NCI-H82 (cell line): Measurements from ENCODE around the gene KRT17.
"Not testable (repeated sequence)": the region's sequence is repeated elsewhere in the genome, so short reads cannot be mapped to it uniquely, and the experiment has no call there.

Experiments used
- DNase-seq: peaks from one replicate; lab custom pipeline; 2025; lab: John Stamatoyannopoulos, UW

The KRT17 gene

DNA sequence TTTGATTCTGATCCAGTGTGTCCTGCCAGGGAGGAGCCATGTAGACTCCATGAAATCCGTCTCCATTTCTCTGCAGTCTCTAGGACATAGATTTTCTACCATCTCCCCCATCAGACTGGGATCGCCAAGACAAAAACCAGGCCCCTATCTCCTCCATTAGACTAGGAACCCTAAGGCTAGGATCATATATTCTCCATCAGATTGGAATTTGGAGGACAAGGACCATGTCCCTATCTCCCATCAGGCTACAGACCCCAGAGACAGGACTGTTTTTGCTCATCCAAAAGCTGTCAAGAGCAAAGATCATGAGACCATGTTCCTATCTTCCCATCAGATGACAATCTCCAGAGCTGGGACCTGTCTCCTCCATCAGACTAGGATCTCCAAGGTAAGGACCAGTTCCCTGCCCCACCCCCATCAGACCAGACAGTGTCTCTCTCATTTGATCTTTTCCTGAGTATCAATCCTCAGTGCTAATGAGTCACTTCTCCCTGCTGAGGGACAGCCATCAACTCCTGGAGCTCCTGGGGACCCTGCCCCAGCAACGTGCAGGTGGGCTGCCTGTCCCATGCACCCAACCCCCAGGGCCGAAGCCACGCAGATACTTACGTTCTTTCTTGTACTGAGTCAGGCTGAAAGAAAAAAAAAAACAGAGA lies 4.3 kb downstream of the KRT17 start:
- not testable (repeated sequence) for DNase-seq

DNA sequence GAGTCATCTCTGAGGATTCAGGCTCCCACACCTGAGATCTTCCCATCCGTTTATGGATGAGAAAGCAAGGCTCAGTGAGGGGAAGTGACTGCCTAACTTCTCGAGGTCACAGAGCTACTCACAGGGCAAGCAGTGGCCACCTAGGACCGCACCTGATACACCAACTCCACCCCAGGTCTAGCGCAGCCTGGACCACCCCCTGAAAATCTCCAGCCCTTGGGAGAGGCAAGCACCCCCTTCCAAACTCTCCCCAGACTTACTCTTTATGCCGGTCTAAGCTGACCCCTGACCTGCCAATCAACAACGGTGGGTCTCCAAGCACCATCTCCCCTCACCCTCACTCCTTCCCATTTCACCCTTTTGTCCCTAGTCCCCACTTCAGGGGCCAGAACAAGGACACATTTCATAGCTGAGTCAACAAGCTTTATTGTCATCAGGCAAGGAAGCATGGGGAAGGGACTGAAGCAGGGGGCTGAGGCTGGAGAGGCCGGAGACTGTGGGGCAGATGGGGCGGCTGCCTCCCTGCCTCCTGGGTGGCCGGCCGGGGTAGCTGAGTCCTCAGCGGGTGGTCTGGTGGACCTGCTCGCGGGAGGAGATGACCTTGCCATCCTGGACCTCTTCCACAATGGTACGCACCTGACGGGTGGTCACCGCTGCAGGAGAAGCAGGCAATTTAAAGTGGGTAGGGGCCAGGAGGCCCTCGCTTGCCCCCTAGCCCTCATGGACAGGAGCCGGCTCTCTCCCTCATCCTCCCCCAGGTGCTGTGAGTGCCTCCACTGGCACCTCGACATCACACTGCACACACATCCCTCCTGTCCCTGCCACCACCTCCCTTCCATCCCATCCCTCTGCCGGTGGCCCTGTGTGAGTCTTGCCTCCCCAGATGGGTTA lies 5.1 kb downstream of the KRT17 start:
- no peak for DNase-seq

DNA sequence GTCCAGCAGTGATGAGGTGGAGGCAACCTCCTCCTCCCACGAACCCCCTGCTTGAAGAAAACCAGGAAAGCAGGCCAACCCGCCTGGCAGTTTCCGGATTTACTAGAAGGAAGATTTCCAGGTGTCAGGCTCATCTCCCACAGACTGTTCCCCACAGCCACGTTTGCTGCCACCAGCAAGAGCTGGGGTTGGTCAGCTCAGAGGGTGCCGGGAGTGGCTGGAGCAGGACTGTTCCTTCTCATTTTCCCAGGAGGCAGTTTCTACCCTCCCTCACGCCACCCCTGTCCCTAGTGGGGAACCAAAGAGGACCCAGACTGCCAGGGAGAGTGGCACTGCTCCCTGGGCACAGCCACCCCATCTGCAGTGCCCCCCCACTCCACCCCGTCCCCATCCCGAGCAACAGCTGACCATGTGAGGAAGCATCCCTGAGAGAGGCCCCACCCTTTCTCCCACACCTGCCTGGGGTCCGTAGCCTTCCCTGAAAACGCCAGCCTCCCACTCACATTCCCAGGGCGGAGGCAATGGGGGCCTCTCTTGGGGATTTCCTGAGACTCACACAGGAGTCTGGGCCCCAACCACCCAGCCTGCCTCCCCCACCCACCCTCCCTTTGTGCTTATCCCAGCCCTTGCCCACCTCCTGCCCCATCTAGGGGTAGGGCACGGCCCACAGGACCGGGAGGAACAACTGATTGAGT lies 5.9 kb downstream of the KRT17 start:
- DNase-seq = no peak

DNA sequence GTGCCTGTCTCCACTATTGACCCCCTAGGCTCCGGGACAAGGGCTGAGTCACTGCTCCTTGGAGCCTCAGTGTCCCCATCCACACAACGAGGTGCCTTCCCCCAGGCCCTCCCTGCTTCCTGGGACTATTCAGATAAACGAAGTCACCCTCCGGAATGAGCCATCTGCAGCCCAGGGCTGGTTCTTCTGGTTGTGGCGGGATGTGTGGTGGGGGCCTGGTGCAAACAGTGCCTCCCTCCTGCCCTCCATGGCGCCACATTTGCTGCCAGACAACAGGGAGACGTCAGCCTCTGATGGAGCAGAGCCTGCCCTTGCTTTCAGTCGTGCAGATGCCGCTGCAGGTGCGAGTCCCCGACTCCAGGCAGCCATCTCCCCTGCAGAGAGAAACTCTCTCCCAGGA lies 6.7 kb downstream of the KRT17 start:
- DNase-seq = no peak

DNA sequence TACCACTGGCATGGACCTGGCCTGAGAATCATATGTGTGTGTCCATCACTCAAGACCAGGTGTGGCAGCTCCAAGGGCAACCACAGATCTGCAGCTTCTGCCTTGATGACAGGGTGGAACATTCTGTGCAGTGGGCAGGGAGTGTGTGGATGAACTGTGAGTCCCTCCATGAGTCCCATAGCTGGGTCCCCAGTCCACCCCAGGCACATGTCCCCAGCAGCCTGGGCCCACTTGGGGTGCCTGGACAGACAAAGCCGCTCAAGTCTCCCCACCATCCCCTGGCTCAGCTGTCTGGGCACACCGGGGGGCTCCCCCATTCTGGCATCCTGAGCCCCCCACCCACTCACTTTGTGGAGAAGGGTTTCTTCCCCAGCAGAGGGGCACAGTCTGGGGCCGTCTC lies 7.2 kb downstream of the KRT17 start:
- no peak for DNase-seq

DNA sequence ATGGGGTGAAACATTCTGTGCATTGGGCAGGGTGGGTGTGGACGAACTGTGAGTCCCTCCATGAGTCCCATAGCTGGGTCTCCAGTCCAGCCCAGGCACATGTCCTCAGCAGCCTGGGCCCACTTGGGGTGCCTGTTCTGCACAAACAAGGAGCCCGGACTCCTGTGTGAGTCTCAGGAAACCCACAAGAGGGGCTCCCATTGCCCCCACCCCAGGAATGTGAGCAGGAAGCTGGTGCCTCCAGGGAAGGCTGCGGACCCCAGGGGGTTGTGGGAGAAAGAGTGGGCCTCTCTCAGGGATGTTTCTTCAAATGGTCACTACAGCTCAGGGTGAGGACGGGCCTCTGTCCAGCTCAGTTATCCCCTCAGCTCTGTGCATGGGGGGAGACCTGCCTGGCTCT lies 7.9 kb downstream of the KRT17 start:
- not testable (repeated sequence) for DNase-seq

DNA sequence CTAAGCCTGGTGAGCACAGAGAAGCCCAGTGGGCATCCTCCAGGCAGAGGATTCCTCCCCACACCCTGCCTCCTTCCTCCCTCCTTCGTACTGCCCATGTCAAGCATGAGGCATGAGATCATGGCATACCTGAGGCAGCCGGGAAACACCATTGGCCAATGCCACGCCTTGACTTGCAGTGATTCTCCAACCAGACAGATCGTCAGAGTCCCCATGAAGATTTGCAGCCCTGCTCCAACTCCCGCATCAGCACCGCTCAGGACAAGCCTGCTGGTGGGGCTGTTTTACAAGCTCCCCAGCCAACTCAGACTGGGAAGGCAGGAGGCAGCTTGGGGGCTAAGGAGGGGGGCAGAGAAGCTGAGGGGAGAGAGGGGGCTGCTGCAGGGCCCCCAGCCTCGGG lies 8.9 kb downstream of the KRT17 start:
- DNase-seq = no peak

DNA sequence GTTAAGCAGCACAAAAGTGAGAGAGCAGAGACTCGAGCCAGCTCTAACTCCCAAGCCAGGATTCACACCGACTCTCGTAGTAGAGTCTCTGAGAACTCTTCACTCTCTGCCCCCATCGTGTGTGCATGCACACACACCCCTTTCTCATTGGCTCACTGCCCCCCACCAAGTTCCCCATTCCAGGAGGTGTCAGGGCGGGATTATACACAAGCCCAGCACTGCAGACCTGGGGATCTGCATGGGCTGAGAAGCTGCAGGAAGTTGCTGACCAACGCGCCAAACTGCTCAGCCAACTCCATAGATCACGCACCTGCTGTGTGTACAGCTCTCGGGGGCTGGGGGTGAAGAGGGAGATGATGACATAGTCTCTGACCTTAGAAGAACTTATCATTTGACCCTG lies 9.6 kb downstream of the KRT17 start:
- DNase-seq = not testable (repeated sequence)

DNA sequence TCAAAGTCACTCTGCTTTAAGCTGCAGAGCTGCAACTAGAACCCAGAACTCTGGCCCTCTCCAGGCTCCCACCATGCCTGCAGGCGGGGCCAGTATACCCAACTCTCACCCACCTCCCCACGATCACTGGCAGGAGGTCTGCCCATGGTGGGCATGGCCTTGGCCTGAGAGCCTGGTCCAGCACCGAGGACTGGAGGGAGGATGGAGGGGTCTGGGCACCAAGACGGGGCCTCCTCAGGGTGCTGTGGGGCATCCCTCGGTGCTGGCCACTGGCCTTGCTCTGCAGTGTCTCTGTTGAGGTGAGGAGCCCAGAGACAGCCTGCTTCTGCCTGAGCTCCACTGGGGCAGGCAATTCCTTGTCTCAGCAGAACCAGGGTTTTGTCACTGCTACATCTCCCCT lies 10.3 kb downstream of the KRT17 start:
- no peak for DNase-seq

DNA sequence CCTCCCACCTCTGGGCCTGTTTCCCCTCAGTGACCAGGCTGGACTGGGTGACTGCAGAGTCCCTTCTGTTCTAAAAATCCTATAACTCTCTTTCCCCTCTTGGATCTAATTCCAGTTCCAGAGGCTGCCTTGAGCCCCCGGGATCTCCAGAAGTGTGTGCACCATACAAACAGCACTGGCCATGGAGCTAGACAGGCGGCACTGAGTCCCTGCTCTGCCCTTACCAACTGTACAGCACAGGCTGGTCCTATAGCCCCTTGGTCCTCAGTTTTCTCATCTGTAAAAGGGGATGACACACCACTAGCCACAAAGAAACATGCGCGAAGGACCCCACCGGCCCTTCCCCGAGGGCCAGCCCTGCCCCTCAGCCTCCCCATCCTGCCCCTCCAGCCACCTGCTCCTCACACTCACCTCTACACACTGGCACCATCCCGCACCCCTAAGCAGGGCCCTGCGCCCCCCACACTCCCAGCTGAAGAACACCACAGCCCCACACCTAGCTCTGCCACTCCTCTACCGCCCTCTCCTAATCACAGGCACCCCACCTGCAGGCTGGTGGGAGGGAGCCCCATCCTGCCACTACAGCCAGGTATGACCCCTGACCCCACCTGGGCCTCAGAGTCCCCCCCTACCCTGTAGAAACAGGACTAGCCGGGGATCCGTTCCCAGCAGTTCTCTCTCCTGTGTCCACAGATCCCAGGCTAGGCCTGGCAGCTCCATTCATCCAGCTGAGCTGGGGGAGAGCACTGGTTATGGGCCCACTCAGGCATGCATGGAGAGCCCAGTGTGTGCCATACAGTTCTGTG lies 10.9 kb downstream of the KRT17 start:
- DNase-seq = no peak

DNA sequence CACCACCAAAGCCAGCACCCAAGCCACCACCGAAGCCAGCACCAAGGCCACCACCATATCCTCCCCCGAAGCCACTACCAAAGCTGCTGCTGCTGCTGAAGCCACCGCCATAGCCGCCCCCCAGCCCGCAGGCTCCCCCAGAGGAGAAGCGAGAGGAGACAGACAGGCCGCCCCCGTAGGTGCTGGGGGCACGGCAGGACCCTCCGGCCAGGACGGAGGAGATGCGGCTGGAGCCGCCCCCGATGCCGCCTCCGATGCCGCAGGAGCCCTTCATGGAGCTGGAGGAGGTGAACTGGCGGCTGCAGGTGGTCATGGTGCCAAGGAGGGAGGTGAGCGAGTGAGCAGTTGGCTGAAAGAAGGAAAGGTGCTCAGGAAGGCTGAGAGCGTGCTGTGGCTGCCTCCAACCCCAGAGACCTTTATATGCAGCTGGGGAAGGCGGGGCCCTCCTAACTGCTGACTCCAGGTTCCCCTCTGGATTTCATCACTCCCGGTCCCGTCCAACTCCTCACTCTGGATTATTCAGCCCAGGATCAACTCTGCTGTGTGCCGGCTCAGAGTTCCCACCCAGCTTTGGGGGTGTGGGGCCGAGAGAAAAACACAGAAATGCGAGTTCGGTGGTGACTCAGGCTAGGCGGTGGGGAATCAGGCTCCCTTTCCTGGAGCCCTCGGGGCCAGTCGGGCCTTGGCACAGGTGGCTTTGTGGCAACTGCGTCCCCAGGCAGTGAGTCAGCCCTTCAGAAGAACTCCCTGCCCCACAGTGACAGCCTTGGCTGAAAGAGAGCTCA lies 11.8 kb downstream of the KRT17 start, which contains the start of gene KRT16:
TSS of gene KRT16 (minus strand) at position 392 of the 785 bp plus-strand sequence. CDS start at position 313, 79 bp downstream.
- not testable (repeated sequence) for DNase-seq

DNA sequence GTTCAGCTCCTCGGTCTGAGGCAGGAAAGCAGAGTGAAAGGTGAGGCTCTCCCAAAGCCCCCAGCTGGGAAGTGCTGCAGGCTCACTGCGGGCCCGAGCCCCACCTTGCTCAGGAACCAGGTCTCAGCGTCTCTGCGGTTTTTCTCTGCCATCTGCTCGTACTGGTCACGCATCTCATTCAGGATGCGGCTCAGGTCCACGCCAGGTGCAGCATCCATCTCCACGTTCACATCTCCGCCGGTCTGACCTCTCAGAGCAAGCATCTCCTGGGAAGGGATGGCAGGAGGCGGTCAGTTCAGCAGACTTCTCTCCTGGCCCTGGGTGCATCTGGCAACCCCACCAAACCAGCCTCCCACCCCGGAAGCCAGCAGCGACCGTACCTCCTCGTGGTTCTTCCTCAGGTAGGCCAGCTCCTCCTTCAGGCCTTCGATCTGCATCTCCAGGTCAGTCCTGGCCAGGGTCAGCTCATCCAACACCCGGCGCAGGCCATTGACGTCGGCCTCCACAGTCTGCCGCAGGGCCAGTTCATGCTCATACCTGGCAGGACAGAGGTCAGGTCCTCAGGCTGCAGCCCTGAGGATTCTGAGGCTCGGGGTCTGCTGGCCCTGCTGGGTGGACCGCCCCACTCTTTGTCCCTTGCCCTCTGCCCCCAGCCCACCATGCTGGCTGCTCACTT lies 13.3 kb downstream of the KRT17 start:
- no peak for DNase-seq

DNA sequence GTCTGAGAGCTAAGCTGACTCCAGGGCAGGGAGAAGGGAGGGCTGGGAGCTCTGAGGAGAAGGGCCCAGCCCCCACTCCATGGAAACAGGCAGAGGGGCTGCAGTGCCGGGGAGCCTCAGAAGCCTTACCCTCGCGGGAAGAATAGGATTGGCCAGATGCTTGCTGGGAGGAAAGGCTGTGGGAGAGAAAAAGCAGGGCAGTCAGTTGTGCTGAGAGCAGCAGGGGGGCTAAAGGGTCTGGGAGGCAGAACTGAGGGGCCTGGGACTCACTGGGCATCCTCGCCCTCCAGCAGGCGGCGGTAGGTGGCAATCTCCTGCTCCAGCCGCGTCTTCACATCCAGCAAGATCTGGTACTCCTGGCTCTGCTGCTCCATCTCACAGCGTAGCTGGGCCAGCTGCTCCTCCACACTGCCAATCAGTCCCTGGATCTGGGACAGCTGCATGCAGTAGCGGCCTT lies 14.3 kb downstream of the KRT17 start:
- peak; percentile 25 for DNase-seq

DNA sequence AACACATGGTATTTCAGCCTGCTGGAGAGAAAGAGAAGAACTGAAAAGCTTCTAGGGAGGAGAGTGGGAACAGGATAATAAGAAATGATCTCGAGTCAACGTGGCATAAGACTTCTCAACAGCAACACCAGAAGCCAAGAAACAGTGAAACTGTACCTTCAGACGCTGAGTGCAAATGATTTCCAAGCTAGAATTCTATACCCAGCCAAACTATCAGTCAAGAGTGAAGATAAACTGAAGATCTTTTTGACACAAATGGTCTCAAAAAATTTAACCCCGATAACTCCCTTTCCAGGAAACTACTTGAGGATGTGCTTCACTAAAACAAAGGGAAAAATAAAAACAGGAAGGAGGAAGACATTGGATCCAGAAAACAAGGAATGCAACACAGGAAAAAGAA lies 17.4 kb downstream of the KRT17 start:
- not testable (repeated sequence) for DNase-seq

DNA sequence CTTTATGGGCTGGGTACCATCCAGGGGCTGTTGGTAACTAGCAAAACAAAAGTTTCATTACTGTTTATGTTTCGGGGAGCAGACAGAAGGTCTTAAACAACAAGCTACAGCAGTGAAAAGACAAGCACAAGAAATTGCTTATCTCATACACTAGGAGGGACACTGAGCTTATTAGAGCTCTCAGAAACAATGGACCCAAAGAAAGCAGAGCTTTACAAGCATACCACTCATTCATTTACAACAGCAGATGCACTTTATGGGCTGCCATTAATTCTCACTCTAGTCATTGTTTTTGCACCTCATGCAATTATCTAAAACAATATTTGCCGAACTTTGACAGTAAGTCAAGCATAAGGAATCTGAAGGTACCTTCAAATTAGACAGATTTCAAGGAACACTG lies 21.9 kb downstream of the KRT17 start:
- DNase-seq = no peak

DNA sequence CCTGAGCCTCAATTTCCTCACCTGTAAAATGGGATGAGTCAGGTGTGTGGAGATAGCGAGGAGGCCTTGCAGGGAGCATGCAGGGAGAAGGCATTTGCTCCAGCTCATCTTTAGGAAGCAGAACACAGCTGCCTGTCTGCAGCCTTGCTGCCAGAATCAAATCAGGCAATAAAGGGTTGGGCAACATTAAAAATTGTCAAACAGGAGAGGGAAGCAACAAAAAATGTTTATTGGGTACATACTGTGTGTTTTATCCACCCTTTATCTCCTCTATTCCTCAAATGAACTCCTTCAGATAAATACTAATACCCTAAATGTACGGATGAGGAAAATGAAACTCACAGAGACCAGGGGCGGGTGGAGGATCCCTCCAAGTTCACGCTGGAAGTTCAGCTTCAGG lies 24.1 kb downstream of the KRT17 start:
- DNase-seq = no peak

DNA sequence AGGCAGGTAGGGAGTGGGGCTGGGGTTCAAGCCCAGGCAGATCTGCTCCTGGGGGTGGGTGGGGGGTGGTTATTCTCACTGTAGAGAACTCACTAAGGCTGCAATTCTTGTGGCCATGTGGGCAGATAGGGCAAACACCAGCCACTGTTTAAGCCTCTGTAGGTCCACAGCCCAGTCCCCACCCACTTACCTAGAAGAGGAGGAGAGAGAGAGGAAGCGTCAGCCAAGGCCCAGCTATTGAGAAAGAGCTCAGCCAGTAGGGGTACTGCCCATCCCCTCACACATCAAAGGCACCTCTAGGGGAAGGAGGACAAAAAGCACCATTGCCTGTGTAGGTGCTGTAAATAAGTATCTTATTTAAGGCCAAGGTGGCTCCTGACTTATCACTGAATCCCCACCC lies 24.7 kb downstream of the KRT17 start:
- no peak for DNase-seq

DNA sequence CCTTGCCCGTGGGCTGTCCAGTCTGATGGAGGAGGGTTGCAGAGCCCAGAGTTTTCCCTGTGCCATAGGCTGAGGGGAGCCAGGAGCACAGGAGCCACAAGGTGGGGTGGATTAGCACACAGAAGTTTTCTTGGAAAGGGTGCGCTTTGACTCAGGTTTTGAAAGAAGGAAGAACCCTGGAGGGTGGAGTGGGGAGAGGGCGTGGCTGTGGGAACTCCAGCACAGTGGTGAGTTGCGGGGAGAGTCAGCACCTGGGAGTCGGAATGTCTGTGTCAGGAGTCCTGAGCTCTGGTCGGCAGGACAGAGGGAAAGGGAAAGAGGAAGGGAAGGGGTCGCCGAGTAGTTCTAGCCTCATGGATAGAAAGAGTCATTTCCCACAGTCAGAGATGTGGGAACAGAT lies 28.8 kb downstream of the KRT17 start:
- no peak for DNase-seq

DNA sequence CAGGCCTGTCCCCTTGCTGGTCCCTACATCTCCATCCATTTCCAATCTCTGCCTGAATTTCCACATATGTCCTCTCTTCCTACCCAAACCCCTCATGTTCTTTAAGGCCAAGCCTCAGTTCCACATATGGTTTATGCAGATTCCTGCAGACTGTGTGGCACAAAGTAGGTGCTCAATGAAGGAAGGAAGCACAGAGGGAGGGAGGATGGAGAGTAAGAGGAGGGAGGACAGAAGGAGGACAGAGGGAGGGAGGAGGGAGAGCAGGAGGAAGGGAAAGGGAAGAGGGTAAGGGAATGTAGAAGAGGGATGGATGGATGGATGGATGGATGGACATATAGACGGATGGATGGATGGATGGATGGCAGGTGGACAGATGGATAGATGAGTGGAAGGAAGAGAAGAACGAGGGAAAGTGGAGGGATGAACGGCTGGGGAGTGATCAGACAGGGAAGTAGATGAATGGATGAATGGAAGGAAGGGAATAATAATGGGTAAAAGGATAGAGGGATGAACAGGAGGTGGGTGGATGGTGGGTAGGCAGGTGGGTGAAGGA lies 29.9 kb downstream of the KRT17 start:
- no peak for DNase-seq

DNA sequence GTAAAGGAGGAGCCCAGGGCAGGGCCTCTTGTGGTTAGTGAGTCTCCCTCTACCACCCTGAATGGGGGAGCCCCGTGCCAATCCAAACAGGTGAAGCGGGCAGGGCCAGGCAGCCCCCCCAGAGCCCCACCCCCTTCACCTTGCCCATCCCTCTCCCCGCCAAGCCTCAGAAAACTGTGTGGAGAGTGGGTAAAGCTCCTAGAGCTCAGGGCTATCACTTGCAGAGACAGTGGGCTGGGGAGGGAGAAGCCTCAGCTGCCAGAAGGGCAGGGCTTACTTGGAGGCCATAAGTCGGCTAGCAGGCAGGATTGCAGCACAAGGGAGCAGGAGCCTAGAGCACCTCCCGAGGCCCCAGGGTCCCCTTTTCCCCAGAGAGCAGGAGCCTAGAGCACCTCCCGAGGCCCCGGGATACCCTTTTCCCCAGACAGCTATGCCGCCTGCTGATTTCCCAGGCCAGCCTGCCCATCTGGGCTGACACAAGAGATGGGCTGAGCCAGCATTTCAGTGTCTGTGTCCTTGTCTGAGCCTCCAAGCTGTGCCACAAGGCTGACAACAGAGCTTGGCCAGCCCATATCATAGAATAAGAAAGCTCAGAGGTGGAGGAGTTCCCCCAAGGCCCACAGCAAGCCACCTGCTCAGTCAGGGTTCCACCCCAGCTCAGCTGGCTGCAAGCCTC lies 30.9 kb downstream of the KRT17 start:
- no peak for DNase-seq
